Measurements from ENCODE around the gene DDIAS.

The DDIAS gene

GRCh38 chr11:82976786-82977185 lies 75.2 kb downstream of the DDIAS start:
- DNase-seq (ENCODE audit: low read depth): no peak
- H3K4me3 ChIP-seq (ENCODE audit: control insufficient read depth, low read depth, low read length): no peak overlapping the region
- TF ChIP-seq CTCF (conservative IDR thresholded peaks at IDR 0.05; ENCODE audit: control insufficient read depth, insufficient read depth, low read depth, low read length): no peak

- DNase-seq (ENCODE audit: low read depth): peak; percentile 91
- no peak overlapping the region for H3K4me3 ChIP-seq (ENCODE audit: control insufficient read depth, low read depth, low read length)
- TF ChIP-seq CTCF (conservative IDR thresholded peaks at IDR 0.05; ENCODE audit: control insufficient read depth, insufficient read depth, low read depth, low read length): no peak
Observed at GRCh38 chr11:82978422-82979099, 77.0 kb downstream of the DDIAS start.

GRCh38 chr11:82979824-82980223 lies 78.3 kb downstream of the DDIAS start:
- no peak overlapping the region for H3K4me3 ChIP-seq (ENCODE audit: control insufficient read depth, low read depth, low read length)
- DNase-seq (ENCODE audit: low read depth): no peak
- TF ChIP-seq CTCF (conservative IDR thresholded peaks at IDR 0.05; ENCODE audit: control insufficient read depth, insufficient read depth, low read depth, low read length): no peak

- no peak for TF ChIP-seq CTCF (conservative IDR thresholded peaks at IDR 0.05; ENCODE audit: control insufficient read depth, insufficient read depth, low read depth, low read length)
- peak; percentile 78 for DNase-seq (ENCODE audit: low read depth)
Observed at GRCh38 chr11:82980292-82980691, 78.8 kb downstream of the DDIAS start.

GRCh38 chr11:82980947-82981346 lies 79.4 kb downstream of the DDIAS start:
- no peak for TF ChIP-seq CTCF (conservative IDR thresholded peaks at IDR 0.05; ENCODE audit: control insufficient read depth, insufficient read depth, low read depth, low read length)
- DNase-seq (ENCODE audit: low read depth): no peak
- no peak overlapping the region for H3K4me3 ChIP-seq (ENCODE audit: control insufficient read depth, low read depth, low read length)

More at GRCh38 chr11:82980292-82980691, 78.8 kb downstream of the DDIAS start:
- H3K4me3 ChIP-seq (ENCODE audit: control insufficient read depth, low read depth, low read length): no peak overlapping the region

- no peak overlapping the region for H3K4me3 ChIP-seq (ENCODE audit: control insufficient read depth, low read depth, low read length)
- TF ChIP-seq CTCF (conservative IDR thresholded peaks at IDR 0.05; ENCODE audit: control insufficient read depth, insufficient read depth, low read depth, low read length): no peak
Observed at GRCh38 chr11:82981852-82982251, 80.3 kb downstream of the DDIAS start.

More at GRCh38 chr11:82981852-82982251, 80.3 kb downstream of the DDIAS start:
- DNase-seq (ENCODE audit: low read depth): no peak

Data from fibroblast of mammary gland (primary cell).